OCI-LY7 (cell line): ENCODE data around the gene KPTN. TPM values are rescaled to one million over a fixed set of nuclear protein-coding genes. Genes with fewer than 3 reads are reported as not detected.

ENCODE experiments used
- BruUV-seq: library from RNA; stranded (reverse); fragments of 400-500 nt; replicated peaks from 2 replicates; lab custom pipeline; 2021; lab: Mats Ljungman, UMichigan
- CTCF ChIA-PET: fragments of 300-600 bp; sonication (Branson Sonifier 250); formaldehyde crosslinking; loops from one replicate; lab custom pipeline; 2022; ENCODE audit warnings: antibody characterized with exemption; ENCODE audit not compliant: unreplicated experiment; lab: Charles Lee
- POLR2A ChIA-PET: fragments of 300-600 bp; sonication (Branson Sonifier 250); formaldehyde crosslinking; loops from one replicate; lab custom pipeline; 2022; ENCODE audit warnings: antibody characterized with exemption; lab: Charles Lee
- DNase-seq: peaks from one replicate; pipeline ENCODE4 v3.0.0-alpha.2; 2015; ENCODE audit warnings: low spot score
- H2AFZ ChIP-seq: fragments of 200-600 bp; sonication (generic), shearing (Covaris generic); 2 replicates; pipeline ENCODE4 v1.6.1; 2014; ENCODE audit warnings: mild to moderate bottlenecking, antibody characterized with exemption, low read length, moderate library complexity
- H3K27ac ChIP-seq: fragments of 200-600 bp; sonication (generic); 2 replicates; pipeline ENCODE4 v1.5.1; 2014; ENCODE audit warnings: mixed run types, low read depth, mild to moderate bottlenecking, moderate library complexity, low read length, inconsistent platforms; ENCODE audit not compliant: poor library complexity, severe bottlenecking
- H3K36me3 ChIP-seq: fragments of 200-600 bp; sonication (generic); 2 replicates; pipeline ENCODE4 v1.6.1; 2014; ENCODE audit warnings: mild to moderate bottlenecking, antibody characterized with exemption, low read length, moderate library complexity, mixed read lengths; ENCODE audit not compliant: insufficient read depth
- H3K4me1 ChIP-seq: fragments of 200-600 bp; sonication (generic); 2 replicates; pipeline ENCODE4 v1.5.1; 2014; ENCODE audit warnings: mild to moderate bottlenecking, low read length; ENCODE audit not compliant: insufficient read depth, poor library complexity, severe bottlenecking
- H3K4me2 ChIP-seq: fragments of 200-600 bp; sonication (generic); 2 replicates; pipeline ENCODE4 v1.6.1; 2014; ENCODE audit warnings: mild to moderate bottlenecking, low read length
- H3K4me3 ChIP-seq: fragments of 200-600 bp; sonication (generic); 2 replicates; pipeline ENCODE4 v1.5.1; 2014; ENCODE audit warnings: mild to moderate bottlenecking, low read depth, low read length; ENCODE audit not compliant: poor library complexity, severe bottlenecking
- H3K79me2 ChIP-seq: fragments of 200-600 bp; sonication (generic); 2 replicates; pipeline ENCODE4 v1.6.1; 2016; ENCODE audit warnings: low read depth, mild to moderate bottlenecking, low read length, moderate library complexity, mixed read lengths; ENCODE audit not compliant: insufficient read depth
- H3K9me2 ChIP-seq: fragments of 200-600 bp; sonication (generic); 2 replicates; pipeline ENCODE4 v1.6.1; 2016; ENCODE audit warnings: mild to moderate bottlenecking, low read length, mixed read lengths; ENCODE audit not compliant: insufficient read depth
- H3K9me3 ChIP-seq: fragments of 200-600 bp; sonication (generic); 2 replicates; pipeline ENCODE4 v1.6.1; 2014; ENCODE audit warnings: mild to moderate bottlenecking, mixed run types, low read length, mixed read lengths
- H4K20me1 ChIP-seq: fragments of 200-600 bp; sonication (generic); 2 replicates; pipeline ENCODE4 v1.6.1; 2014; ENCODE audit warnings: mild to moderate bottlenecking, antibody characterized with exemption, low read length, moderate library complexity, mixed read lengths; ENCODE audit not compliant: insufficient read depth
- EZH2phosphoT487 ChIP-seq: fragments of 200-600 bp; sonication (generic); IDR thresholded peaks from 2 replicates; pipeline ENCODE4 v1.6.1; 2018; ENCODE audit warnings: low read depth, borderline replicate concordance, mild to moderate bottlenecking, mixed run types, antibody characterized with exemption, low read length, moderate library complexity, mixed read lengths
- intact Hi-C: fragments of 100-400 bp; cut with micrococcal nuclease; formaldehyde crosslinking; loops from one replicate; pipeline ENCODE4 v1.10.0; 2022; ENCODE audit not compliant: unreplicated experiment
- total RNA-seq, 2 experiments: library from RNA; depleted of rRNA in 1 of 2; stranded (reverse); fragments of >200 nt in 1 of 2; shearing (Covaris generic) in 1 of 2; gene quantifications; 2 replicates each; pipeline ENCODE4 v1.2.3, GENCODE V29; 2014 to 2022
- TF ChIP-seq, protein P1 (sequence below): fragments of 200-600 bp; sonication (generic); conservative IDR thresholded peaks from 2 replicates; pipeline ENCODE4 v1.5.1; 2014; ENCODE audit warnings: mild to moderate bottlenecking, antibody characterized with exemption, low read length, moderate library complexity, mixed read lengths

KPTN gene
- total RNA-seq, 2 experiments from 2014 or later, result 13.6 to 14.0 TPM

DNA sequence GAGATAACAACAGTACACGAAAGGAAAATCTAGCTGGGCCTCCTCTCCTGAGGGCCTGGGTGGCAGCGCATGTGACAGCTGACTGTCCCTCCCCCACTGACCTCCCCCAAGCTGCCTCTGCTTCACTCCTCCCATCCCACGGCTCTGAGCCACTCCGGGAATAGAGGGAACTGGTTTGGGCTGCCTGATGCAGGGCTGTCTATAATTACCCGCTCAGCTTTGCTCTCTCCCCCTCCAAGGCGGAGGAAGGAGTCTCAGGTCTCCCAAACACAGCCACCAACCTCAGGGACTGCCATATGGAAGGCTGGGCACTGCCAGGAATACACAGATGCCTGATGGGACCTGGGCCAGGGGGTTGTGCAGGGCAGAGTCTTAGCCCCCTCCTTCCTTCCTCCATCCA lies 23.0 kb upstream of the KPTN start:
- no peaks in the 10 kb centered on the region for H4K20me1 ChIP-seq
- CTCF ChIA-PET, result no interaction called here
- peaks cover 22% of the 10 kb centered on the region for H3K79me2 ChIP-seq

DNA sequence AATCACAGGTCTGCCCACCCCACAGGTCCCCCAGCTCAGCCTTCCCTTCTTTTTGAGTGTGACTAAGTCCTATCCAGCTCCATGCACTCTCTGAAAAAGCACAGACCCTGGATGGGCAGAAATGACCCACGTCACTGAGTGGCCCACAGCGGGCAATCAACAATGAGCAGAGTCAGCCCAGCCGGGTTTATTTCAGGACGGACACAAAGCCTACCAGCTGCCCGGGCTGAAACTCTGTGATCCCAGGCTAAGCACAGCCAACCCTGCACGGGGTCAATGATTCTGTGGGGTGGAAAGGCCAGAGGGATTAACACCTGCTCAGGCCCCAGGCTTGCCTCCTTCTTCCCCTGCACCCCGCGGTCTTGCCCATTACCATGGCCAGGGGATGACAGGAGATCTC lies 22.4 kb upstream of the KPTN start:
- Histone ChIP-seq H3K9me2 (no peaks in the 10 kb centered on the region), H3K79me2 (peaks cover 17% of the 10 kb centered on the region; the same call in 1 of the 2 replicates), H3K4me3 (no peak overlapping the region), H2AFZ (no peak overlapping the region), H3K4me2 (no peak overlapping the region), H4K20me1 (no peaks in the 10 kb centered on the region), H3K9me3 (no peaks in the 10 kb centered on the region), H3K36me3 (peaks cover 24% of the 10 kb centered on the region; the same call in 1 of the 2 replicates), H3K27ac (no peak overlapping the region), H3K4me1 (peaks cover 8% of the 10 kb centered on the region)
- TF ChIP-seq, protein P1, sequence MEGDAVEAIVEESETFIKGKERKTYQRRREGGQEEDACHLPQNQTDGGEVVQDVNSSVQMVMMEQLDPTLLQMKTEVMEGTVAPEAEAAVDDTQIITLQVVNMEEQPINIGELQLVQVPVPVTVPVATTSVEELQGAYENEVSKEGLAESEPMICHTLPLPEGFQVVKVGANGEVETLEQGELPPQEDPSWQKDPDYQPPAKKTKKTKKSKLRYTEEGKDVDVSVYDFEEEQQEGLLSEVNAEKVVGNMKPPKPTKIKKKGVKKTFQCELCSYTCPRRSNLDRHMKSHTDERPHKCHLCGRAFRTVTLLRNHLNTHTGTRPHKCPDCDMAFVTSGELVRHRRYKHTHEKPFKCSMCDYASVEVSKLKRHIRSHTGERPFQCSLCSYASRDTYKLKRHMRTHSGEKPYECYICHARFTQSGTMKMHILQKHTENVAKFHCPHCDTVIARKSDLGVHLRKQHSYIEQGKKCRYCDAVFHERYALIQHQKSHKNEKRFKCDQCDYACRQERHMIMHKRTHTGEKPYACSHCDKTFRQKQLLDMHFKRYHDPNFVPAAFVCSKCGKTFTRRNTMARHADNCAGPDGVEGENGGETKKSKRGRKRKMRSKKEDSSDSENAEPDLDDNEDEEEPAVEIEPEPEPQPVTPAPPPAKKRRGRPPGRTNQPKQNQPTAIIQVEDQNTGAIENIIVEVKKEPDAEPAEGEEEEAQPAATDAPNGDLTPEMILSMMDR, result no peak
- no peak for TF ChIP-seq EZH2phosphoT487
- POLR2A ChIA-PET, result no interaction called here
- DNase-seq, result no peak
- no TSS peak for BruUV-seq
- intact Hi-C loops, result no loop called here
- CTCF ChIA-PET, result no interaction called here

More for the DNA sequence above, 23.0 kb upstream of the KPTN start:
- TF ChIP-seq EZH2phosphoT487, result no peak
- TF ChIP-seq, protein P1, result no peak
- Histone ChIP-seq H3K36me3 (peaks cover 22% of the 10 kb centered on the region; the same call in 1 of the 2 replicates), H3K27ac (no peak overlapping the region), H3K4me1 (peaks cover 8% of the 10 kb centered on the region), H3K4me3 (no peak overlapping the region), H2AFZ (no peak overlapping the region), H3K9me3 (no peaks in the 10 kb centered on the region), H3K9me2 (no peaks in the 10 kb centered on the region), H3K4me2 (no peak overlapping the region)
- no peak for DNase-seq
- BruUV-seq, result no TSS peak
- POLR2A ChIA-PET, result no interaction called here
- intact Hi-C loops, result no loop called here

DNA sequence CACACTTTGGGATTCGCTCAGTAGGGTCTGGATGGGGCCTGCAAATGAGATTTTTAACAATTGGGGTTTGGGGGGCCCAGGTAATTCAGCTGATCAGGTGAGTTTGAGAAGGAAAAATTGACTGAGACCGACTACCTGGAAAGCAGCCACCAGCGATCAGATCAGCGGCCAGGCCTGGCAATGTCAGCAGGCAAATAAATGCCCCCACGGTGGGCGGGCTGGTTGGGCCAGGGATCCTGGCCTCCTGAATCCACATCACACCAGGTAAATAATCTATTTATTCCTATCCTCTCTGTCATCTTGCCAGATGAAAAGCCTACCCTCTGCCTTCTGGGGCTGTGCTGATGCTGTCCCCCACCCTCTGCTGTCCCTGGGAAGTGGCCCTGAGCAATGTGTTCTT lies 21.5 kb upstream of the KPTN start:
- no peak for TF ChIP-seq EZH2phosphoT487
- ChIA-PET CTCF (no interaction called here), POLR2A (no interaction called here)
- intact Hi-C loops, result no loop called here
- H2AFZ ChIP-seq, result no peak overlapping the region
- H3K4me1 ChIP-seq, result peaks cover 2% of the 10 kb centered on the region
- no peak overlapping the region for H3K27ac ChIP-seq
- DNase-seq, result no peak
- no peaks in the 10 kb centered on the region for H4K20me1 ChIP-seq
- no peak overlapping the region for H3K4me3 ChIP-seq
- peaks cover 15% of the 10 kb centered on the region; the same call in 1 of the 2 replicates for H3K79me2 ChIP-seq
- BruUV-seq, result no TSS peak
- peaks cover 32% of the 10 kb centered on the region; the same call in 1 of the 2 replicates for H3K36me3 ChIP-seq
- no peaks in the 10 kb centered on the region for H3K9me2 ChIP-seq
- H3K4me2 ChIP-seq, result no peak overlapping the region
- no peaks in the 10 kb centered on the region for H3K9me3 ChIP-seq
